ENCODE measurements around the gene CFAP46.

GRCh38 chr10:132789659-132790148 lies 152.7 kb downstream of the CFAP46 start:
- TF ChIP-seq CTCF (IDR thresholded peaks at IDR 0.05; ENCODE audit: insufficient read depth, low read length, poor library complexity, severe bottlenecking): no peak
- TF ChIP-seq EZH2phosphoT487 (conservative IDR thresholded peaks at IDR 0.05; ENCODE audit: low read length): no peak

Measured in SU-DHL-6 (cell line).